ENCODE results near the gene TNFRSF18.

The TNFRSF18 gene

GRCh38 chr1:1227386-1227785 is 21.0 kb upstream of the TNFRSF18 start:
- no peak overlapping the region for H3K4me3 ChIP-seq (ENCODE audit: low read depth, low read length)
- H3K36me3 ChIP-seq, result peaks cover 41% of the 10 kb centered on the region
- no peak for DNase-seq
- no peak overlapping the region for H3K27ac ChIP-seq
- H3K27me3 ChIP-seq (ENCODE audit: insufficient read depth, low read depth, severe bottlenecking), result no peaks in the 10 kb centered on the region
- no peaks in the 10 kb centered on the region for H3K9me3 ChIP-seq (ENCODE audit: severe bottlenecking)
- TF ChIP-seq, protein P1, sequence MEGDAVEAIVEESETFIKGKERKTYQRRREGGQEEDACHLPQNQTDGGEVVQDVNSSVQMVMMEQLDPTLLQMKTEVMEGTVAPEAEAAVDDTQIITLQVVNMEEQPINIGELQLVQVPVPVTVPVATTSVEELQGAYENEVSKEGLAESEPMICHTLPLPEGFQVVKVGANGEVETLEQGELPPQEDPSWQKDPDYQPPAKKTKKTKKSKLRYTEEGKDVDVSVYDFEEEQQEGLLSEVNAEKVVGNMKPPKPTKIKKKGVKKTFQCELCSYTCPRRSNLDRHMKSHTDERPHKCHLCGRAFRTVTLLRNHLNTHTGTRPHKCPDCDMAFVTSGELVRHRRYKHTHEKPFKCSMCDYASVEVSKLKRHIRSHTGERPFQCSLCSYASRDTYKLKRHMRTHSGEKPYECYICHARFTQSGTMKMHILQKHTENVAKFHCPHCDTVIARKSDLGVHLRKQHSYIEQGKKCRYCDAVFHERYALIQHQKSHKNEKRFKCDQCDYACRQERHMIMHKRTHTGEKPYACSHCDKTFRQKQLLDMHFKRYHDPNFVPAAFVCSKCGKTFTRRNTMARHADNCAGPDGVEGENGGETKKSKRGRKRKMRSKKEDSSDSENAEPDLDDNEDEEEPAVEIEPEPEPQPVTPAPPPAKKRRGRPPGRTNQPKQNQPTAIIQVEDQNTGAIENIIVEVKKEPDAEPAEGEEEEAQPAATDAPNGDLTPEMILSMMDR (IDR thresholded peaks at IDR 0.05; ENCODE audit: low read depth, low read length), result no peak

DNA sequence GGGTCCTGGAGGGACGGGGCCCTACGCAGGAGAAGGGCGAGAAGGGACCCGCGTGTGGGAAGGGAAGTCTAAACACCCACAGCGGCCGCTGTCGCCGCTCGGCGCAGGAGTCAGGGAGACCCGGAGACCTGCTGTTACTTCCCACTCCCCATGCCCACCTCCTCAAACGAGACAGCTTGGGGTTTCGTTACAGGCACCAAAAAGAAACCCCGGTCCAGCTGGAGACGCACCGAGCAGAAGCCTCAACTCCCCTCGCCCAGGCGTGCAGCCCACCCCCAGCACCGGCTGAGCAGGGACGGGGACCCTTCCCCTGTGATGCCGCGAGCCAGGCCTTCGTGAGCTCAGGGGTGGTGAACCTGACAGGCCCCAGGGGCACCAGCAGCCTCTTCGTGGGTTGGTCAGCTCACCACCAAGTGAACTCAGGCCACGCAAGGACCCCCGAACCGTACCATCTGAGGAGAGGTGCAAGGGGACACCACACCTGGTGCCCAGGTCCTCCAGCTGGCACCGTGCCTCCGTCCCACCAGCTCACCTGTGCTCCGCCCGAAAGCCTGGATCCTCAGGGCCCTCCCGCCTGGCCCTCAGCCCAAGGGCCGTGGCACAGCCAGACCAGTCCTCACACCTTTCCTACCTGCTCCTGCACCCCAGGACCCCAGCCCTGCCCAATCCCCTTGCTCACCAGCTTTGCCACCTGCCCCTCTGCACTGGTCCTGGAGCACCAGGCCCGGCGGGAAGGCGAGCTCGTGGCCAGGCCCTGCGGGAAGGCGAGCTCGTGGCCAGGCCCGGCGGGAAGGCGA is 20.4 kb upstream of the TNFRSF18 start:
- no peak overlapping the region for H3K4me3 ChIP-seq (ENCODE audit: low read depth, low read length)
- TF ChIP-seq, protein P1 (IDR thresholded peaks at IDR 0.05; ENCODE audit: low read depth, low read length), result no peak
- H3K9me3 ChIP-seq (ENCODE audit: severe bottlenecking), result no peaks in the 10 kb centered on the region
- no peak overlapping the region for H3K27ac ChIP-seq
- no peaks in the 10 kb centered on the region for H3K27me3 ChIP-seq (ENCODE audit: insufficient read depth, low read depth, severe bottlenecking)
- H3K36me3 ChIP-seq, result peaks cover 45% of the 10 kb centered on the region
- DNase-seq, result no peak

GRCh38 chr1:1225913-1226312 is 19.5 kb upstream of the TNFRSF18 start:
- TF ChIP-seq, protein P1 (IDR thresholded peaks at IDR 0.05; ENCODE audit: low read depth, low read length), result no peak
- Histone ChIP-seq H3K4me3 (ENCODE audit: low read depth, low read length) (no peak overlapping the region), H3K9me3 (ENCODE audit: severe bottlenecking) (no peaks in the 10 kb centered on the region), H3K36me3 (peaks cover 50% of the 10 kb centered on the region), H3K27me3 (ENCODE audit: insufficient read depth, low read depth, severe bottlenecking) (no peaks in the 10 kb centered on the region), H3K27ac (no peak overlapping the region)
- DNase-seq, result no peak

GRCh38 chr1:1225238-1225845 is 18.9 kb upstream of the TNFRSF18 start:
- Histone ChIP-seq H3K4me3 (ENCODE audit: low read depth, low read length) (no peak overlapping the region), H3K27me3 (ENCODE audit: insufficient read depth, low read depth, severe bottlenecking) (no peaks in the 10 kb centered on the region), H3K9me3 (ENCODE audit: severe bottlenecking) (no peaks in the 10 kb centered on the region), H3K27ac (no peak overlapping the region), H3K36me3 (peaks cover 54% of the 10 kb centered on the region)
- no peak for DNase-seq
- TF ChIP-seq, protein P1 (IDR thresholded peaks at IDR 0.05; ENCODE audit: low read depth, low read length), result no peak

DNA sequence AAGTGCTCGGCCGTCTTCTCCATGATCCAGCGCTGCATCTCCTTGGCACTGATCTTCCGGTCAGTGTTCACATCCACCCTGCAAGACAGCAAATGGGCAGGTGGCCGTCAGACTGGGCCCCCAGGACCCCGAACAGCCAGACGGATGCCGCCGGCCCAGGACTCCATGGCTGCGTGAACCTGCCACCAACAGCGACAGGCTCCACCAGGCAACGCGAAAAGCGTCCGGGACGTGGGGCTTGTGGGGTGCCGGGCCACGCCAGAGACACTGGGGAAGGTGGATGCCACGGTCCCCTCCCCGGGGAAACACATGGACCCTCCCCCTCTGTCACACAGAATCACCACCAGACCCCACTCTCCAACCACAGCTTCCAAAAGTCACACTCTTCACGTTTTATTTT is 17.5 kb upstream of the TNFRSF18 start:
- Histone ChIP-seq H3K4me3 (ENCODE audit: low read depth, low read length) (no peak overlapping the region), H3K27ac (no peak overlapping the region), H3K27me3 (ENCODE audit: insufficient read depth, low read depth, severe bottlenecking) (no peaks in the 10 kb centered on the region), H3K9me3 (ENCODE audit: severe bottlenecking) (no peaks in the 10 kb centered on the region), H3K36me3 (peaks cover 49% of the 10 kb centered on the region)
- DNase-seq, result no peak
- TF ChIP-seq, protein P1 (IDR thresholded peaks at IDR 0.05; ENCODE audit: low read depth, low read length), result no peak
